ENCODE results near the gene FOXB1.
A peak's percentile ranks its signal among the peaks of the same experiment; 100 is the strongest.

Gene FOXB1

DNA sequence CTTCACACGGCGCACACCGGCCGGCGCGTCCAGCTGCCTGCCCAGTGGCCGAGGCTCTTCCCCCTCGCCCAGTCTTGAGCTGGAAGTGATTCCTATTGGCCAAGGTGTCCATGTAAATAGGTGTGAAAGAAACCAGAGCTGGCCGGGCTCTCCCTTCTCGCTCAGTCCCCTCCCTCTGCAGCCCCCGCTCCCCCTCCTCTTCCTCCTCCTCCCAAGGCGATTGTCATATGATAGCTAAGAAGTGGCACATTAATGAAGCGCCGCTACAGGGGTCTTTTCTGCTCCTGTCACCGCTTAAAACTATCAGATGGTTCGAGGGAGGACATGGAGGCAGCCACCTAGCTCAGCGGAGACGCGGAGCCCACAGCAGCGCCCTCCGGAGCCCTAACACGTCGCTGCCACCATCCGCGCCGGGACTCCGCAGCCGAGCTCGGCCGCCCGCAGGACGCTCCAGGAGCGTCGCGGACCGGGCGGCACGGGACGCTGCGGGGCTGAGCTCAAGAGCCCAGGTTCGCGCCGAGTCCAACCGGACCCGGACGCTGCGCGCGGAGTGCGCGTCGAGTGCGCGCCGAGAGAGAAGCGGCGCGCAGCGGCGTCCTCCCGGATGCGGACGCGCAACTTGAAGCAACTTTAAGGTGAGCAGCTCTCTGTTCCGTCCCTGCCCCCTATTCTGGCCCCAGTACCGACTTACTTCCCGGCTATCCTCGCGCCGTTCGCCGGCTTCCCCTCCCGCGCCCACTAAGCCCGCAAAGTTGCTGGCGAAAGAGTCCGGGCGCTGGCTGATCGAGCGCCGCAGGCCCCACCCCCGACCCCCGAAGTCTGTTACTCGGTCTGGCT is at the start of gene FOXB1:
Gene FOXB1, plus strand, starts transcription at position 303 of the 837 bp plus-strand sequence. CDS start 653 bp downstream, outside the sequence.
- no peak for DNase-seq

DNA sequence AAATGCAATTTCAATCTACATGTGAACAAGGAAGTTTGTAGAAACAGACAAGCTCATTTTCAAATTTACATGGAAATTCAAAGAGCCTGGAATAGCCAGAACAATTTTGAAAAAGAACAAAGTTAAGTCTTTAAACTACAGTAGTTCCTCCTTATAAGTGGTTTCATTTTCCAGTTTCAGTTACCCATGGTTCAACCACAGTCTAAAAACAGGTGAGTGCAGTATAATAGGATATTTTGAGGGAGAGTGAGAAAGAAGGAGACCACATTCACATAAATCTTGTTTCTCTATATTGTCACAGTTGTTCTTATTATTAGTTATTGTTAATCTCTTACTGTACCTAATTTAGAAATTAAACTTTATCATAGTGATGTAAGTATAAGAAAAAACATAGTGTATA is 45.8 kb upstream of the FOXB1 start:
- no peak for DNase-seq

DNA sequence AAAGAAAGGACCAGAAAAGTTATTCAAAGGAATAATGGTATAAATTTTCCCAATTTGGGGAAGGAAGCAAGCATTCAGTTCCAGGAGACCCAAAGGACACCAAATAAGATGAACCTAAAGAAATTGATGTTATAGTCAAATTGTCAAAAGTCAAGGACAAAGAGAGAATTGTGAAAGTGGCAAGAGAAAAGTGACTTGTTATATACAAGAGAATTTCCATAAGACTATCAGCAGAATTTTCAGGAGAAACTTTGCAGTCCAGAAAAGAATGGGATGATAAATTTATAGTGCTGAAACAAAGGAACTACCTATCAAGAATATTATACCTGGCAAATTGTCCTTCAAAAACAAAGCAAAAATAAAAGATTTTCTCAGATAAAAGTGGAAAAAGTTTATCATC is 43.8 kb upstream of the FOXB1 start:
- no peak for DNase-seq

DNA sequence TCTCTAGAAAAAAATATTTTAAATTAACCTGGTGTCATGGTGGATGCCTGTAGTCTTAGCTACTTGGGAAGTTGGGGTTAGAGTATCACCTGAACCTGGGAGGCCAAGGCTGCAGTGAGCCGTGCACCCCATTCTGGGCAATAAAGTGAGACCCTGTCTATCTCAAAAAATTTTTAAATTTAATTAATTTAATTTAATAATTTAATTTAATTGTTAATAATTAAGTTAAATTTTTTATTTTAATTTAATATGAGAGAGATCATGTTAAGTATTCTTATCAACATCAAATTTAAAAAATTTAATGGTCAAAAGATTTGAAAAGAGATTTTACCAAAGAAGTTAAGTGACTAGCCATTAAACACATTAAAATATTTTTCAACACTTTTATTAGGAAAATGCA is 40.8 kb upstream of the FOXB1 start:
- no peak for DNase-seq

DNA sequence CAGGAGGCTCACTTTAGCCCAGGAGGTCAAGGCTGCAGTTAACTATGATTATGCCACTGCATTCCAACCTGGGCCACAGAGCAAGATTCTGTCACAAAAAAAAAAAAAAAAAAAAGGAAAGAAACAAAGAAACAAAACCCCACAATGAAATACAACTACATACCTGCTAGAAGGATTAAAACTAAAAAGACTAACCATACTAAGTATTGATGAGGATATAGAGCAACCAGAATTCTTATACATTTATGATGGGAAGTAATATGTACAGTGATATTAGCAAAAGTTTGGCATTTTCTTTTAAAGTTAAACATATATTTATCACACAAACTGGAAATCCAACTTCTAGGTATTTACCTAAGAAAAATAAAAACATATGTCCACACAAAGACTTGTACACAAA is 40.2 kb upstream of the FOXB1 start:
- no peak for DNase-seq

DNA sequence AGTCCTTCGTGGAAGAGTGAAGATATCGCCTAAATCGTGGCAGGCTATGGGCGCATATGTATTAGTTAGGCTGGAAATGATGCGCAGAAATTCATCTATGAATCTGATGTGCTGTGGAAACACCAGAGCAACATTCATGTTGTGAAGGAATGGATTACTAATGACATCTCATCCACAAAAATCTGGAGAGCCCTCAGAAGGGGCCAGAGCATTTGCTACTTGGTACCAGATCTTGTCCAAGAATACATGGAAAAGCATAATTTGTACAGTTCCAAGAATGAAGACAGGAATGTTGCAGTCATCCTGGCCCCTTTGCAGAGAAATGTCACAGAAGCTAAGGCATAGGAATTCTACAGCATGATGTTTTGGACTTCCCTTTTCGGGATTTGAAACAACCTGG is 38.4 kb upstream of the FOXB1 start:
- DNase-seq, result no peak

DNA sequence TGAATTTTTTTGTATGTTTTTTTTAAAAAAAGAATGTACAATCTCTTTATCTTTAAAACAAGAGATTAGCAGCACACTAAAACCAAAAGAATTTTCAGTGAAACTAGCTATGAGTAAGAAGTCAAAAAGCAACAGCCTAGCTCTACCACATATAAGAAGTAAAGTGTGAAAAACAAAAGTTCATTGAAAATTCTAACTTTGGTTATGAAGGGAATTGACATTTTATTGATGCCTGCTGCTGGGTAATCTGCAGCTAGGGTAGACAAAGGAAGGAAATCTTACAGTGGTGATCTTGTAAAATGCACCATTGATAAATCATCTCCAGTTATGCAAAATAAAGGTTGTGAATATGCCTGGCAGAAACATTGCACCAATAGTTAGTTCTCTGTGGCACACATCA is 37.8 kb upstream of the FOXB1 start:
- no peak for DNase-seq

DNA sequence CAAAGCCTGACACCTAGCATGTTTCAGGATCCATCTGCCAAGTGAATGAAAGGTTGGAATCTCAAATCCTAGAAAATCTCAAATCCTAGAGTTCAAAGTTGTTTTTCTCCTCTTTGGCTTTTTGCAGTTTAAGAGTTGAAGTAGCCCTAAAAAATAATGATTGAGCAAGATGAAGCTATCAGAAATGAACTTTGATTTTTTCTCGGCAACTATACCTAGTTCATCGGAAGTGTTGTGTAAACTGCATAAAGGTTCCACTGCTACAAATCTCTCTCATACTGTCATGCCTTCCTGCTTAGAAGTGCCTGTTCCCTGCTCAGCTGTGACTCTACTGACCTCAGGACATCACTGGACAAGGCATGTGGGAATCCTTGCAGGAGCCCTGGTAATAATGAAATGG is 35.8 kb upstream of the FOXB1 start:
- DNase-seq, result no peak

DNA sequence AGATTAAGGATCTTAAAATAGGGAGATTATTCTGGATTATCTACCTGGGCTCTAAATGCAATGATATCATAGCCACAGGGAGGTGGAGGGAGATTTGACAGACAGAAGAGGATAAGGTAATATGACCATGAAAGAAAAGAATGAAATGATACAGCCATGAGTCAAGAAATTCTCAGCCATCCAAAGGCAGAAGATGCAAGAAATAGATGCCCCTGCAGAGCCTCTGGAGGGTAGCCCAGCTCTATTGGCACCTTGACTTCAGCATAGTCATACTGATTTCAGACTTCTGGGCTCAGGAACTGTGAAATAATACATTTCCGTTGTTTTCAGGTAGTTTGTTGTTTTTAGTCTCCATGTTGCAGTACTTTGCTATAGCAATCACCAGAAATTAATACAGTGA is 31.9 kb upstream of the FOXB1 start:
- no peak for DNase-seq

DNA sequence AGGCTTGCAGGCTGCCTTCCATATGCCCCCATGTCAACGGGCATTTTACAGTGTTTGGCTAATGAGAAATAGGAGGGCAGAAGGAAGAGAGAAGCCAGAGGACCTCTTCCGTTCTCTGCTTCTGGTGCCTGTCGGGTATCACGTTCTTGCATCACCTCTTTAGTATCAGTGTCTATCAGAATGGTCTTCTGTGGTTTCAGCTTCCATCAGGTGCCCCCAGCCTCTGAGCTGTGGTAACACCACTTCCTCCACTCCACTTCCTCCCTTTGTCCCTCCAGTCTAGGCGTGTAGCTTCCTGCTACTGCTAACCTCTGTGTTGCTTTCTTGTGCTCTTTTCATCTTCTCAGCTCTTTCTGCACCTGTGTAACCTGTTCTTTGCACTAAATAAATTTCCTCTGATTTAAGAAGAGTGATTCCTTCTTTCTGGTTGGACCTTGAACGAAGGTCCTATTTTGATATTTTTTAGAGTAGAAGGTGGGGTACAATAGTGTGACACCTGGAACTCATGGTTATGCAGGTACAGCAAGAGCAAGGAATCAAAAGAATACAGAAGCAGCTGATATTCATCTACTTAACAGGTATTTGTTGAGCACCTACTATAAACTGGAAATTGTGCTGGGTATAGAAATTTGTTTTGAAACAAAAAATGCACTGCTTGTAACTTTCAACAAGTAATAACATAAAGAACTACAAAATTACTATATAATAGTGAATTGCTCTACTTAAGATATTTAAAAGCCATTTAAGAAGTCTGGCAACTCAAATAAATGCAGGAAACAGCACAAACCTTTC is 27.4 kb upstream of the FOXB1 start:
- no peak for DNase-seq

DNA sequence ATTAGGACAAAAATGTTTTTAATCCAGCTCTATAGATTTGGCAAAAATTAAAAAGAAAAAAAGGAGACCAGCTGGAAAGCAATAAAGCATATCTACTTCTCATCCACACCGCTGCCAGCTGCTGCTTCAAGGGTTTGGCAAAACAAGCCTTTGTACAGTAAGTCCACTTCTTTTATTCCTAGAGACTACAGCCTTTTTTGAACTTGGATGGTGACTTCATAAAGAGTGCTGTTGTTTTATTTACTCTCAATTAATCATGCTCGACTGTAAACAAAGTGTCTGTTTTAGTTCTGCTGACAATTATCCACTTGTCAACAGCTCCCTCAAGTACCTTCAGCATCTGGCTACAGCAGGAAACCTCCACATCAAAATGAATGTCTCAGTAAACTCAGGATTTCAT is 12.3 kb upstream of the FOXB1 start:
- peak; percentile 74 for DNase-seq

DNA sequence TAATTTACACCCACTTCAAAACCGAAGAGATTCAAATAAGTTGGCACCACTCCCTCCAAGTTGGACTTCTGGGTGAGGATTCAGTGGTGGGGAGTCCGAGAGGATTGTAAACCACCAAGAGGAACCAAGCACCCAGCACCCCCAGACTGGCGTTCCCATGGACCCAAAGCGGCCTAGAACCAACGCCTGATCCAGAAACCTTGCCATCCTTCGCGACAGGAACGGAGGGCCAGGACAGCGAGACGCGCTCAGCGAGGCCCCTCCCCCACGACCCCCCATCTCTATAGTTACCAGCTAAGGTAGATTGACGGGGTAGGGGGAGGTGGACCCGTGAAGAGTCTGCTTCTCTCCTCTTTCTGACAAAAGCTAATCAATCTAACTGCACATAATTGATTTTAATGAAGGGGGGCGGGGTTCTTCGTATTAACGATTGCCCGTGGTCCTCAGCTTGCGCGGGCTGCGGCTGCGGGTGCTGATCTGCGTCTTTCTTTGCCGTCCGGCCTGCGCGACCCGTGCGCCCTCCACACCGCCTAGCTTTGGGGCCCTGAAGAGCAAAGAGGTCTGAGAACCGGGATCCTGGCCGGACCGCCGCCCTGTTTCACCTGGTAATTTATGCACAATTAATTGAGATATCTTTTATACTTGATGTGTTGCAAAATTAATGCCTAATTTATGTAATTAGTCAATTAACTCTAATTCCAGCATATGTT is 10.9 kb upstream of the FOXB1 start:
- DNase-seq, result no peak

DNA sequence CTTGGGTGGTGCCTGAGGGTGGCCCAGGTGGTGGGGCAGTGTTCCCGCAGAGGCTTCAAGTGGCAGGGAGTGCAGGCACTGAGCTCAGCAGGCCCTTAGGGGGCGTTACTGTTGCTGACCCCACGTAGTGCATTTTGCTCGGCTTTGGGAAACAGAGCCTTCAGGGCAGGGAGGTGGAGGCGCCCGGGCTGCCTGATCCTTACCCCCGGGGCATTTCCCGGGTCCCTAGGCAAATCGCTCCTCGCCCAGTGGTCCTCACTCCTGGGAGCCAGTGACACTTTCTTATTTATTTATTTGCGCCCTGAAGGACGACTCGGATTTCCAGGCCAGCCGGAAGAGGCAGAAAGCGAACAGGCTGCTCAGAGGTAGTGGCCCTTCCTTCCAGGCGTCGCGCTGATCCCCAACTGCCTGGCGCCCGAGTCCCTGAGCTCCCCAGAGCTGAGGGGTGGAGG is 10.1 kb upstream of the FOXB1 start:
- DNase-seq, result no peak

DNA sequence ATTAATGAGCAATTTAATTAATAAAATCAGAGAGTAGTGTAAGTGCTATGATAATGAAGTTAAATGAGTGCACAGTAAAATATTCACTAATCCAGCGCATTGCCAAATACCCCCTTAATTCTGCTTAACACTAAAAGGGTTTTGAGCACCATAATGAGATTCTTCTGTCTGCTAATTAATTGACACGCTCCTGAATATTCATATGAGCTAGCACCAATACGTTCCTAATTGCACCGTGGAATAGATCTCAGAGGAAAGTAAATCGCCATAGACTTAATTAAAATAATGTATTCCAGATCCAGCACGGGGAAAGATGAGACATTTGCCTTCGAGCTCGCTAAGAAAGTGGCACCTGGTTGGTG is 9.6 kb upstream of the FOXB1 start:
- no peak for DNase-seq

DNA sequence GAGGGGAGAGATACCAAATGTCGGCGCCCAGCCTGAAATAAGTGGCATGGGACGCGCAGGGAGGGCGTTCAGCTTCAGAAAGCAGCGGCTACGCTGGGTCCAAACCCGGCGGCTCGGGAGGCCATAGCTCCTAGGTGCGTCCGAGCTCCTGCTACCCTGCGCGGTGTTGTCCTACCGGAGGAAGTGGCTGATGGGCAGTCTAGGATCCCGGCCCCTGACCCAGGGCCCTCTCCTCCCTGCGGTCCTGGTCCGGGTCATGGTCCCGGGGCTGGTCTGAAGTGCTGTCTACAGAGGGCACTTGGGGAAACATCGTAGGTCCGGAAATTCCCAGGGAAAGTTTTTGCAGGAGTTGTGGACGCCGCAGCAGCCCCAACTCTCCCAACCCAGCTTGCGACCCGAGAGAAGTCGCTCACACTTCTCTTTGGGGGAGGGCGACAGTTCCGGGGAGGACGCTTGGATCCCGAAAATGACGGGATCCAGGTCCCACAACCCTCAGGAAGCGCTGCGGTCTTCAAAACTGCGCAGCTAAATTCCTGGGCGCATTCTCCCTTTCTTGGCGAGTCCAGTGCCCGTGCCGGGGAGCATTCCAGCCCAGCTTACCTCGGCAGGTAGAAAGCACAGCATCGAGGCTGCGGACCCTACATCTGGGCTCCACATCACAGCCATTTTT is 9.1 kb upstream of the FOXB1 start:
- no peak for DNase-seq

DNA sequence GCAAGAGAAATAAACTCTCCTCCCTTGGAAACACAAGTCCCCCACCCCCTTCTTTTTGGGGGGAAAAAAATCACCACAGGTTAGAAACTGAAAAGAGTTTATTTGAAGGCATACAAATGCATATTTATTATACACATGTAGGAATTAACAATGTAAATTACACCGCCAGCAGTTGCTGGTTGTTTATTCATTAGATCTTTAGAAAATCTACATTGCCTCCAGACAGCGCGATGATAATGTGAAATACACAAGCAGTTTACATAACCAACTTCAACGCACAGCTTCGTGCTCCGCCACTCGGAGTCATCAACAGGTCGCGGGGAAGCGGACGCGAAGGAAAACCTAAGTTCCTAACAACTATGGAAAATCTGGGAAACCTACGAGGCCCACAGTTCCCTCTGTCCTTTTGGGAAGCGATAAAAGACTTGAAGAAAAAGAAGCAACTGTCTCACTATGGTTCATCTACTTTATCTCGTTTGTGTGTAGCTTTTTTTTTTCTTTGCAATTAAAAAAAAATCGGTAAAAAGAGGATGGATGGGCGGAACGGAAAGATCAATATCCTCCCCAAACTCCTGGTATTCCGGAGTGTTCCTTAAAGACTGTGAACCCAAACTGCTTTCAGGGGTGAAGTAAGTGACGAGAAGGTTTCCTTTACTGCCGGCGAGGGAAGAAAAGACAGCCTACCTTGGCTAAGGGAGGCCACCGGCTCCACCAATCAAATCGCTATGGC is 8.4 kb upstream of the FOXB1 start:
- no peak for DNase-seq

DNA sequence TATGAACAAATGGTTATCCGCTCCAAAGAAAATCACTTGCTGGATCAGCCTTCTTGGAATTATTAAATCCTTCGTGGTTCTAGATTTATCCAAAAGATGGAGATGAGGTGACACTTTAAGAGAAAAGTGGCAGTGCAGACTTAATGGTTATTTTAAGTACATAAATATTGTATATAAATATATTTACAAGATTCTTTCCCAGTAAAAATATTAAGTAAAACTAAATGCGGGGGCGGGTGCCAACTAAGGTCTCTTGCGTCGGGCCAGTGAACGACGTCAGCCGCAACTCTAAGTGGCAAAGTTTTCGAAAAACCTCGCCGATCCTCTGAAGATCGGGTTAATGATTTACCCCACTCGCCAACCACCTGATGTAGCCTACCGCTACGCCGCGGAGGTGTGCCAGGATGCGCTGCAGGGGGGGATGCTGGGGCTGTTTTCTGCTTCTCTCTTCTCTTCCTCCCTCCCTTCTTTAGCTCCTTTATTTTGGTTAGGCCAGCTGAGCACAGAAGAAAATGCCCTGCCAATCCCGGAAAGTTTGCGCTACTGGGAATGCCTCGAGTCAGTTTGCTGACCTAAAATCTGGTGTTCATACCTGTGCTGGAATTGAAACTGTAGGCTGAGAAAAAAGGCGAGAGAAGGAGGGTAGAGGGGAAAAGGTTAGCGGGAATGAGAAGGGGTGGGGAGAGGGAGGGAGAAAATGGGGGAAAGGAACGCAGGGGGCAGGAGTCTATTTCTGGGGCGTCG is 7.6 kb upstream of the FOXB1 start:
- no peak for DNase-seq

DNA sequence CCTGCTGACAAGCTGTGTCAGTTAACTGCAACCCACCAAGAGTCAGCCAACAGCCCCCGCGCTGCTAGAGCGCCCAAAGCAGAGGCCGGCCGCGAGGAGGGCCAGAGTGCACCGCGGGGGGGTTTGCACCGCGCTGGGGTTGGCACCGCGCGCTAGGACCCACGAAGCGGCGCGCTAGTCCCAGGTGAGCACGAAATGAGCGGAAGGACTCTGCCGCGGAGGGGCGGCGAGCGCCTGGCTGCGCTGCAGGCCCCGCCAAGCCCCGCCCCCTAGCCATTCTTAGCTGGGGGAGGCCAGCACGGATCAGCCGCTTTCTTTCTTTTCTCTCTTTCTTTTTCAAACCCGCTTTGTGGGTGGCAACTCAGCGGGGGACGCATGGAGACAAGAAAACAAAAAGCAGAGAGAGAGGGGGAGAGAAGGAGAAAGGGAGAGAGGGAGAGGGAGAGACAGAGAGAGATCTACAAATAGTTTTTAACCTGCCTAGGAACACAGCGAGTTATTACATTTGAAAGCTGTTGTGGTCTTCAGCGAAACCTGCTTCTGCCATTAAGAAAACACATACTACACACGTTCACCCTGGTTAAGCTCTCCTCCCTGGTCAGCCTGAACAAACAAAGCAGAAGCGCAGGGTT is 6.9 kb upstream of the FOXB1 start:
- DNase-seq, result peak; percentile 11

DNA sequence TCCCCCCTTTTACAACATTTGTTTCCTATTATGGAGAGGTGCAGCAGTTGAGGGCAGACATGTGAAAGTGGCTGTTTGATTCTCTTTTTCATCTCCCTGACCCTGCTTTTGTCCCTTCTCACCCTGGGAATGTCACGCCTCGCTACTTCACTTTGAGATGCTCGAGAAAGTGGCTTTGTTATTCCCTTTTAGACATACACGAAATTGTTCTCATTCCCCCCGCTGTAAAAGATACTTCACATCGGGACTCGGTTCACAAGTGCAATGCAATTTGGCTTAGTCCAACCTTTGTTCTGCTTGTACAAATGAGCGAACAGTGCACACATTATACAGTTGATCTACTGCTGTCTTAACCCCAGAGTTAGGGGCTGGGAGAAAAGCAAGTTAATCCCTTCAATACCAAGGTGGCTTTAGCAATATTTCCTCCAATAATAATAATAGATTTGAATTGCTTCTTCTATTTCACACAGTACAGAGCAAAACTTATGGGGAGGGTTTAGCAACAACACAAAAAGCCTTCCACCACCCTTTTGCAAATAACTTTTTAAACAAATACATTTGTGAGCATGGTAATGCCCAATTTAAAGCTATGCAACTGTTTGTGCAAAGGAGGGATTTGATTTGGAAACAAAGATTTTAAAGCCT is 5.7 kb upstream of the FOXB1 start:
- no peak for DNase-seq

DNA sequence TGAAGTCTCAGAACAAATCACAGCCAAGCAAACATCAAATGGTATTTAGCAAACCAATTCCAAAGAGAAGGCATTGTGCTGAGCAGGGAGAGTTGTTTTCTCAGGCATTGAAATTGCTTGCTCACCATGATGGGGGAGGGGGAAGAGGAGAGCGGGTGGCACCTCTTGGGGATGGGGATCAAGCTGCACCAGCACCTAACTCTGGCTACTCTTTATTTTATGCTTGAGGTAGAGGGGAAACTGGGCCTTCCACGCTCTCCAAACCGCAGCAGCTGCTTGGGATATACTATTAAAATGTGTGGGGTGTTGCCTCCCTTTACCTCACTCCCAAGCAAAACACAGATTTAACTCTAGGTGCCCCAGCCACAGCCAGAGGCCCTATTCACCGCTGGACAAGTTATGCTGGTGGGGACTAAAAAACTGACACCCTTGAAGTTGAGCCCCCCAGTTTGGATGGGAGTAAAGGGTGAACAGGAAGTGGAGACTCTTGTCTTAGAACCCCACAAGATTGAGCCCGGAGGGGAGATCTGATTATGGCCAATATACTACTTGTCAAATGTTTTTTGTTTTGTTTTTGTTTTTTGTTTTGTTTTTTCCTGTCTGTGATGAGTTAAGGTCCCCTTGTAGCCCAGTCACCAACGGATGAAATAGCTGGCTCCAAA is 5.0 kb upstream of the FOXB1 start:
- no peak for DNase-seq
